Prostate gland (tissue), 2 donors: ENCODE data around the gene NUCKS1.

Experiments
- CTCF ChIP-seq, 4 experiments: fragments of 200-600 bp in 2 of 4; fragments of 450-650 bp in 2 of 4; sonication (generic) in 2 of 4; IDR thresholded peaks; 1 replicate in 3 of 4; 2 replicates in 1 of 4; pipeline ENCODE4 v1.5.1; 2016 to 2019; ENCODE audit warnings: antibody characterized with exemption in 4 of 4, mild to moderate bottlenecking in 2 of 4, moderate library complexity in 2 of 4
- POLR2A ChIP-seq: fragments of 450-650 bp; IDR thresholded peaks from one replicate; pipeline ENCODE4 v1.6.1; 2016; ENCODE audit warnings: antibody characterized with exemption, mild to moderate bottlenecking
- POLR2AphosphoS5 ChIP-seq: sonication (generic); formaldehyde crosslinking; IDR thresholded peaks from one replicate; pipeline ENCODE4 v1.6.1; 2017; ENCODE audit warnings: antibody characterized with exemption

- TF ChIP-seq POLR2A (no peak), CTCF (IDR thresholded peaks at IDR 0.05) (no peak), POLR2AphosphoS5 (no peak)
Observed at GRCh38 chr1:205672970-205673369, 77.0 kb downstream of the NUCKS1 start.
